ENCODE results near the gene TIMM21.

TIMM21 gene

DNA sequence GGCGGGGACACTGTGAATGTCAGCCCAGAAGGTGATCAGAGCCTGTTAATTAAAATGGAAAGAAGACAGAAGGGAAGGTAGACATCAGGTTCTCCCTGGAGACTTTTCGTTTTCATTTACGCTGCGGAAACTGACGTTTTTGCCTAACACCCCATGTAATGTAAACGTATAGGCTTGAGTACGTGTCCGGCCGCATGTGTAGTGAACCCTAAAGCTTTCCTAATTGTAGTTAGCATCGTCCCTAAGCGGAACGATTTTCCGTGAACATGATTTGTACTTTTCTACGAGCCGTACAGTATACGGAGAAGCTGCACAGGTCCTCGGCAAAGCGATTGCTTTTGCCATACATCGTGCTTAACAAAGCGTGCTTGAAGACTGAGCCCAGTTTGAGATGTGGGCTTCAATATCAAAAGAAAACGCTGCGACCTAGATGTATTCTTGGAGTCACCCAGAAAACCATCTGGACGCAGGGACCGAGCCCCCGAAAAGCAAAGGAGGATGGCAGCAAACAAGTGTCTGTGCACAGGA, 284 bp downstream of the TIMM21 start:
- DNase-seq, result no peak

DNA sequence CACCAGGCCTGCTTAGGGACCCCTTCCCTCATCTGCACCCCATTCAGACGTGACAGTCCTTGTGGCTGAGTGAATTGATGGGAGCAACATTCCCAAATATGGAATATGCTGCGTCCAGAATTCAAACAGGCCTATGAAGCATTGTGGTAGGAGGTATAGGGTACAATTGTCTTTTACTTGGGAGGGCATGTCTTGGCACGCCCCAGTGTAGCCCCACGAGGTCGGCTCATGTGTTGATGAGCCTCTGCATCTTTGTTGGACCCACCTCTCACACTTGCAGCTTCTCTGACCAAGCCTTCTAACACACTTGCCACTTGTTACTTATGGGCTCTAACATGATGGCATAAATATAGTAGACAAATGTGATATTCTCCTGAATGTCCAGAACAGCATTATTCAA, 1.6 kb downstream of the TIMM21 start:
- no peak for DNase-seq

DNA sequence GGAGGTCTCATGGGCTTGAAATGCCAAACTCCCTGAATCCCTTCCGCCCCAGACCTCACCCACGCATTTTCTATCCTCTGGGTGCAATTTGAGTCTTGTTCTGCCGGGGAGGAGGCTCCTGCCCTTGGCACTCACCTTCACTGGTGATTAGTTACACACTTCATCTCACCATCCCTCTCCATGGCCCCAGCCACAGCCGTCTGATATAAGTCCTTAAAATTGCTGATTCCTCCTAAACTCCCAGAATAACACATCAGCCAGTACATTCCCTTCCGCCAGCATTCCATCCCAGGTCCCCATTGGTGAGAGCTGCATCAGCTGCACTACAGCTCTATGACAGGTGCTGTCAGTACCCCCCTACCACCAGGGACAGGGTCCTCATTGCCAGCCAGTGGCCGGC, 3.9 kb downstream of the TIMM21 start:
- no peak for DNase-seq

DNA sequence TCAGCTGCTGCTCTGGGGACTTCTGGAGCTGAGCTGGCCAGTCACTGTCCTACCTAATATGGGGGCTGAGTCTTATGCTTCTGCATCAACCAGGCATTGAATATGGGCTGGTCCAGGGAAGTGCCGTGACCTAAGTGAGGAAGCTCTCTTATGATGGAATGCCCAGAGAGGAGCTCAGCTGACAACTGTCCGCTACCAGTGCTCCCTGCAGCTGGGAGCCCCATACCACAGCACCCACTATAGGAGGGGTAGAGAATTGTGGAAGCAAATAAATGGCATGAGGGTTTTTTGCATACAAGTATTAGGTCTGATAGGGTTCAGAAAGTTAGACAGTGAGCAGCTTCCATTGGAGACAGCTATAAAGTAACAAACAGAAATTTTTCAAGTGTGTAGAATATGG, 4.5 kb downstream of the TIMM21 start:
- DNase-seq, result no peak

DNA sequence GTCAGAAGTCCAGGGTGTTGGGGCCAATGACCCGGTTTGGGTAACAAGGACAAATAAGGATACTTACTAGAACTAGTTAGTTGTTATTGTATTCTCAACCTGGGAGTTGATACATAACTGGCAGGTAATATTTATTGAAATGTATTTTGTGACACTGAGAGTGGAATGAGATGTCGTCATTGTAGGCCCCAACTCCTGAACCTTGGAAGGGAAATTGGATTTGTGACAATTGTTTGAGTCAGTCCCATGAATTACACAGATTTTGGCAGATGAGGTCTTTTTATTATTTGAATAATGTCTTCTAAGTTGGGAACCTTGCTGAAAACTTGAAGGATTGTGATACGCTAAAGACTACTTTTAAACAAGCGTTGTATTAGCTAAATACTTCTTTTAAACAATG, 5.1 kb downstream of the TIMM21 start:
- DNase-seq, result no peak

DNA sequence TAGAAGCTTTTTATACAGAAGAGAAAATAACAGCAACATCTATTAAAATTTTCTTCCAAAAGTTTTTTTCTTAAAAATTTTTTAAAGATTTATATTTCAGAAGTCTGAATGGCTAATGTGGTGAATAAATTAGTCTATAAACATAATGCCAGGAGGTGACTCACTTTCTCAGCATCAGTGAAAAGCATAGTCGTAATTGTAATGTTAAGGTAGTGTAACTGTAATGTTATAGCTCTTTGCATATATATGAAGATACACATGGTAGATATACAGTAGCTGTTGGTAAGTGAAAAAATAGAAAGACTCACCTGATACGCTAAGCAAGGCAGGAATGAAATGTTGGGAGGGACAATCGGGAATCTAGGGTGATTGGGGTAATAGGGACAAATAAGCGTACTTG, 5.5 kb downstream of the TIMM21 start:
- no peak for DNase-seq

DNA sequence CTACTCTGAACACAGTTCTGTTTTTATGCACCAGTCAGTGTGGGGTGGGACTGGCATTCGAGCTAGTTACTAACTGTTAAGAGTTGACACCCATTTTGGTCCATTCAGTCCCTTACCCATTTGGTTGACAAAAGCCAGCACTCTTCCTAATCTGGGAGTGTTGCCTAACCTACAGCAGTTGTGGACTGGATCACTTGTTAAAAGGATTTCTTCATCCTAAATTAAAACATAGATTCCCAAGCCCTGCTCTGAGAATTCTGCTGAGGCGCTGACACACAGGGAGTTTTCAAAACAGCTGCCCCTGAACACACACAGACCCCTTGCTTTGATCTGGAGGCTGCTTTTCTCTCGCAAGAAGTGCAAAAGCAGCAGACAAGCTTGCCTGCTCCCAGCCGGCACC, 6.4 kb downstream of the TIMM21 start:
- DNase-seq, result no peak

DNA sequence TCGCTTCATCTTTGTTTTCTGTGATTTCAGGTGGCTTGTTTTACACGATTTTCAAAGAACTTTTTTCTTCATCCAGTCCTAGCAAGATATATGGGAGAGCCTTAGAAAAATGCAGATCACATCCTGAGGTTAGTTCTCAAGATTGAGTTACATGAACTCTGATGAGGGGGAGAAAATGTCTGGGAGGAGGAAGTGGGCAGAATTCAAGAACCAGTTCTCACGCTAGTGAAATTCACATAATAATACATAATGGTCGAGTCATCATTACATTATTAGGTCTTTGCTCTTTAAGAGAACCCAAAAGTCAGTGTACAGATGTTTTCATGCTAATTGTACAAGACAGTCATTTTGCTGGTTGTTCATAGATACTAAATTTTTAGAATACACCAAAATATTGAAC, 7.0 kb downstream of the TIMM21 start:
- no peak for DNase-seq

DNA sequence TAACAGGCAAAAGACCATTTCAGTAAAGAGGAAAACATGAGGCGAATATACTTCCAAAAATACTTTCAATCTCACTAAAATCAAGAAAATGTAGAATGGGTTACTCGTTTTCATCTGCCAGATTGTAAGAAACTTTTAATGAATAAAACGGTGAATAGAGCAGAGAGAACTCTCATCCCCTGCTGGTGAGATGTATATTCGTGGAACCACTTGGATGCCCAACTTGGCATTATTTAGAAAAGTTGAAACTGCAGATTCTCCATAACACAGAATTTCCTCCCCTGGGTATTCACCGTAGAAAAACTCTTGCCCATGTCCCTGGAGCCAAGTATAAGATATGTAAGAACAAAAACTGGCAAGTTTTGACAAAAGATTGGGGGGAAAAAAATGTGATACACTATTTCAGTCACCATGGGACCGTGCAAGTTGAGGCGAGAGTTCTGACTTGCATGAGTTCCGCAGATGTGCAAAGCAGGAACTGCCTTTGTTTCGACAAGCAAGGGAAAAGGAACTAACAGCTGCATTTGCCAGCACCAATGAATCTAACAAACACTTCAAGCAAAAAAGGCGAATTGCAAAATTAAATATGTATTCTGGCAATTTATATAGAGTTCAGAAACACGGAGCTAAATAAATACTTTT, 14.8 kb downstream of the TIMM21 start:
- no peak for DNase-seq

DNA sequence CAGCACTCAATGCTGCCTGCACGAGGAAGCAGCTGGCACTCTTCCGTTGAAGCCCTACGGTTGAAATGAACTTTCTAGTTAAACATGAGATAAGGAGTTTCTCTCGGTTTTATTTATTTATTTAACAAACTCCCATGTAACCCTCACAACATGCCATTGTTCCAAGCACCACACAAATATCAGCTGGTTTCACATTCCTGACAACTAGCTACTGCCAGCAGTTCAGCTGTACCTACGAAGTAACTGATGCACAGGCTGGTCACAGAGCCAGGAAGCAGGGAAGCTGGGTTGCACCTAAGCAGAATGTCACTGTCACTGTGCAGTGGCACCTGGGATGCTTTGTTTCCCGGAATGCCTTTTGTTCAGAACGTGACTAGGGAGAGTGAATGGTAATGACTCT, 18.1 kb downstream of the TIMM21 start:
- DNase-seq, result no peak

DNA sequence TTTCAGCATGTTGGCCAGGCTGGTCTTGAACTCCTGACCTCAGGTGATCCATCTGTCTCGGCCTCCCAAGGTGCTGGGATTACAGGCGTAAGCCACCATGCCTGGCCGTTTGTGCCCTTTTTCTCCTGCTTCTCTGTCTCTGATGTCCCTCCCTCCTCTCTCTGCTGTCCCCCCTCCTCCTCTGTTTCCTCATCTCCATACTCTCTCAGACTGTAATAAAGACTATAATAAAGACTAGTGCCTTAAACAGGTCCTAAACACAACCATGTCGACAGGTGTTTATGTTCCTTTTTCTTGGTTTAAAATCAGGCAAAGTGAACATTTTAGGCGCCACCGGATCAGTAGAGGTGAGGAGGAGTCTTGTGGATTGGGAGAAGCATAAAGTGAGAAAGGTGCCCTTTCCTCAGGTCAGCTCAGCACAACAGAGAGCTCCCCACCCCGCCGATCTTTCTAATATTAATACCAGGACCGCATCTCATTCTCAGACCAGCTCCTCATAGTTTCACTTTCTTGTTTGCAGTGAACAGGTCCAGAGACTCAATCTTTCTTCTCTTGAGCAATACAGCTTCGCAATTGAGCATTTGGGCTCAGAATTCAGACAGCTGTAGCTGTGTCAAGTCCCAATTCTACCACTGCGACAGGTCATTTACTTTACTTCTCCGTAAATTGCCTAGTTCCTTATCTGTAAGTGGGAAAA, 23.7 kb downstream of the TIMM21 start:
- no peak for DNase-seq

DNA sequence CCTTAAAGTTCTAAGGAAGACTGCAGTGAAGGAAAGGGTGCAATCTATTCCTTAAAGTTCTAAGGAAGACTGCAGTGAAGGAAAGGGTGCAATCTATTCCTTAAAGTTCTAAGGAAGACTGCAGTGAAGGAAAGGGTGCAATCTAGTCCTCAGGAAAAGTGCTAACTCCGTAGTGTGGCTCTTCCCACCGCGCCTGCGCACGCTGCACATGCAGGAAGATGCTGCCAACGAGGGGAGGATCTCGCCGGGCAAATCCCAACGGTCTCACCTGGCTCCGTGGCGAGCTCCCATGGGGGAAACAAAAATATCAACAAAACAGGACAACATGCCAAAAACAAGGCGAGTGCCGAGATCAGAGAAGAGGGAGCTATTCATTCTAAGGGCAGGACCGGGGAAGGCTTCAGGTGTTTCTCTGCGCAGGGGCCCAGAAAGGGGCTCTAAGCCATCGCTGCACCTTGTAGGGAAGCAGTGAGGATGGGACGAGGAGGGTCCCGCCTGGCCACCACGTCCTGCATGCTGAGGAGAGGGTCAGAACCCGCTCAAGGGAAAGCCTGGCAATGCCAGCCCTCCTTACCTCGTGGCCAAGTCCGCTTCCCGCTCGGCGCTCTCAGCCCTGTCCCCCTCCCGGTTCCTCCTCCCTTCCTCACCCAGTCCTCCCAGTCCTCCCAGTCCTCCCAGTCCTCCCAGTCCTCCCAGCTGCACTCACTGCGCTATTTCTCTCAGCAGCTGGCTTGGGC, 24.5 kb downstream of the TIMM21 start:
- no peak for DNase-seq

DNA sequence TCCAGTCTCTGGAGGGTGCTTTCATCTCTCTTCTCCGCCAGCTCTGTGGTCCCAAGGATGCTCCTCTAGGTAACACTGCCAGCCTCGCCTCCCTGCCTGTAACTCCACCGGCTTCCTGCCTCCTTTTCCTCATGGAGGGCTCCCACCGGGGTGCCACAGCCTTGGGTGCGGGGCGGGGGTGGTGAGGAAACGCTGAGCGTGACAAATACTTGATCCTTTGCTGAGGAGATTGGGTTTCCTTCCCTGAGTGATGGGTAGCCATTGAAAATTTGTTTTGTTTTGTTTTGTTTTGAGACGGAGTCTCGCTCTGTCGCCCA, 25.1 kb downstream of the TIMM21 start:
- DNase-seq, result no peak

DNA sequence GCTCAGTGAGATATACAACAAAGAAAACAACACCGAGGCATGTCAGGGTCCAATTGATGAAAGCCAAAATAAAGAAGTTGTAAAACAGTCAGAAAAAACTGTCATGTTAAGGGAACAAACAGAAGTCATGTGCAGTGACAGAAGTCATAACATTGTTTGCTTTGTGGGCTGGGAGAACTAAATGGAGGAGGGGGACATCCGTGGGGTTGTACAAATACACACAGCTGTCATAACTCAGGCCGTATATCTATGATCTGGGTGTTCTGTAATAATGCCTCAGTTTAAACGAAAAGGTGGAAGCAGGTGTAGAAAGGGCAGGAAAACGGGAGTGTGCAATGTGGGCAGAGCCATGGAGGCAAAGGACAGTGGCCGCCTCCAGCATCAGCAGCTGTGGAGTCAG, 27.3 kb downstream of the TIMM21 start:
- DNase-seq, result no peak

DNA sequence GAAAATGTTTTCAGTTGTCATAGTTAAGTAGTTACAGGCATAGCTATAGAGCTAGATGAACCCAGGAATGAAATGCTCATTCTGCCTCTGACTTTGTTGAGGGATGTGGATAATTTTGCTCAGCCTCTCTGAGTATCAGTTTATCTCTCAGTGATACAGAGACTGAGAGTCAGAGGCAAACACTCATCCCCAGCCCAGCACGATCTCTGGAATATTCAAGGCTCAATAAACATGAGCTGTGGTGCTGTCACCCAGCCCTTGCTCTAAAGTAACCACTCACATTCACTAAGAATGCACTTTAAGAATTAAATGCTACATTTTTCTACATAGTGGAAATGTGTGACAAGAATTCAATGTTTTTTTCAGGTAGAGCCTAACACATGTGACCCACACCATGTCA, 30.6 kb downstream of the TIMM21 start:
- DNase-seq, result no peak

DNA sequence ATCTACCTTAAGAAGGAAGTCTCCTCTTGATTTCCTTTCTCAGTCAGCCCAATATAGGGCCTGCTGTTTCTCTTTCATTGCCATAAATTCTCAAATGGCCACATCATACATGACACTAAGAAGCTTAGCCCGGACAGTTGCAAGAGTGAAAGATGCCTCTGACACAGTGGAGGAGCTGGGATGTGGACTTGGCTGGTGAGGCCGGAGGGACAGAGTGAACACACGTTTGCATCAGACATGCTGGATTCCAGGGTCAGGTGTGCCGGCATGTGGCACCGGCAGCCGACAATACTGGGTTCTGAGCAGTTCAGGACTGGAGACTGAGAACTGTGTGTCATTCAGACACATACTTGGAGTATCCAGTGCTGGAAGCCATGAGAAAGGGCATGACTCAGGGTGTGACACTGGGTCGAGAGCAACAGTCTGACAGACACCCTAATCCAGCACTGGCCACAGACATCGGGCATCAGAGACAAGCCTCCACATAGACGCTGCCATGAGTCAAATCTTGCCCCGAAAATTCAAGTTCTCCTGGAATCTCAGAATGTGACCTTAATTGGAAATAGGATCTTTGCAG, 31.4 kb downstream of the TIMM21 start:
- DNase-seq, result no peak

DNA sequence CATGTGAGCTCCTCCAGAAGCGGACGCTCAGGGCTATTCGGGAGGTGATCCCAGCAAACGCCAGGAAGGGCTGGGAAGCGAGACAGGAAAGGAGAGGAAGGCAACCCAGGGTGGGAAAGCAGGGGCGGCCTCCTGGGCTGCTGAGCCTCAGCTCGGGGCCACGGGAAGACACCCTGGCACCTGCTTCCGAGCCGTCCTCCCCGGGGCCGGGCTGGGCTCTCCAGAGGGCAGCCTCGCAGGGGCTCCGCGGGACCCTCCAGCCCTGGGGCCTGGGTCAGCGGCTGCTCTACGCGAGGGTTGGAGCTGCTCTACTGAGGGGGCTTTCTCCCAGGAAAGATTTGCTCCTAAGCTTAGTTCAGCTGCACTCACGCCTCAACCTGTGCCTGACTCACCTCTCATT, 34.0 kb downstream of the TIMM21 start:
- no peak for DNase-seq

DNA sequence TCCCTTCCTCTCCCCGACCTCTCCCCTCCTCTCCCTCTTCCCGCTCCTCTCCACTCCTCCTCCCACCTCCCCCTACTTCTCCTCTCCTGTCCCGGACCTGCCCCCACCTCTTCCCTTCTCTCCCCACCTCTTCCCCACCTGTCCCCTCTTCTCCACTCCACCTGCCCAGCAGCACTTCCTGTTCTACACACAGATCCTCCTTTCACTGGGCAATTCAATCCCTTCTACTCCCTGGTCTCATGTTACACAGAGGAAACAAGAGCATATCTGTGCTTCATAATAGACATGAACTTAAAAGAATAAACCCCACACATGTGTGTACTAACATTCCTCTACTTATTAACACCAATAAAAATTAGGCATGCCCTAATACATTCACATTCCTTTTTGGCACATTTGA, 34.8 kb downstream of the TIMM21 start:
- DNase-seq, result no peak

DNA sequence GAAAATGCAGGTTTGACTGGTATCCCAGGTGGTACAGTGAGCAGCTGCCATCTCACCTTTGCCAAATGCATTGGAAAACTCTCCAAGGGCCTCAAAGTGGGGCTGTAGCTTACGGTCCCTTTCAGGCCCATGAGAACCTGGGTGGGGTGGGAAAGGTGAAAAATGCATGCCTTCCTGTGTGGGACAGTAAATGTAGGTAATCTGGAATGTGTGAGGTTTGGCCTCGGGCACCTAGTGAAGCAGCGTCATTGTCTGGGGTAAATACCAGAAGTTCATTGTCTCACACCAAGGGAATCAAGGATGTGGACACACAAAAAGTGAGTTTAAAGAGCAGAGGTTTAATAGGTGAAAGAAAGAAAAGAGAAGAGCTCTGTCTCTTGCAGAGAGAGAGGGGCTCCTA, 36.6 kb downstream of the TIMM21 start:
- no peak for DNase-seq

DNA sequence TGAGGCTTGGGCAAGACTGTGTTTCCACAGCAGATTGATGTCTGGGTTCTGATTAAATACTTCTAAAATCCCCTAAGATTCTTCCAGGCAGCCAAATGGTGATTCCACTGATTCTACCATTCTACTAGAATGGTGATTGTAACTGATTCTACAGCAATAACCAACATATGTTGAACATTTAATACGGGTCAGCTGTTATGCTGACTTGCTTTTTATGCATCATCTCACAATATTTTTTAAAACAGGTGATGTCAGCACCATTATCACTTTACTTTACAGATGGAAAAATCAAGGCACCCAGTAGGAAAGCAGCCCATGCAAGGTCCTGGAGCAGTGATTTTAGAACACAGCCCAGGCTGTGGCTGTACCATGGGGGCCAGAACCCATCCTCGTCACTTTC, 37.5 kb downstream of the TIMM21 start:
- no peak for DNase-seq

DNA sequence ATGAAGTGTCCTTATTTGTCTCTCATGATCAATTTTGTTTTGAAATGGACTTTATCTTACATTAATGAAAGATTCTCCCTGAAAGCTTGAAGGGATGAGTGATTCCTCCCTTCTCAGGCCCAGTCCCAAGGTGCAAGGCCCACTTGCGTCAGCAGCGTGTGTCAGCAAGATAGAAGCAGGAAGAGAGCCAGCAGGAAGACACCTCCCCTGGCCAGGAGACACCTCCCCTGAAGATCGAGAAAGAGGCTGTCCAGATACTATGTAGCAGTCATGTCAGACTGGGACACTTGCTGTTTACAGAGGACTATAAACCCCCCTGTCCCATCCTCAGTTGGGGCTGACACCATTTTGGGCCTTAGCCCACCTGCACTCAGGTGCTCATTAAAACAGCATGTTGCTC, 38.3 kb downstream of the TIMM21 start:
- DNase-seq, result no peak

DNA sequence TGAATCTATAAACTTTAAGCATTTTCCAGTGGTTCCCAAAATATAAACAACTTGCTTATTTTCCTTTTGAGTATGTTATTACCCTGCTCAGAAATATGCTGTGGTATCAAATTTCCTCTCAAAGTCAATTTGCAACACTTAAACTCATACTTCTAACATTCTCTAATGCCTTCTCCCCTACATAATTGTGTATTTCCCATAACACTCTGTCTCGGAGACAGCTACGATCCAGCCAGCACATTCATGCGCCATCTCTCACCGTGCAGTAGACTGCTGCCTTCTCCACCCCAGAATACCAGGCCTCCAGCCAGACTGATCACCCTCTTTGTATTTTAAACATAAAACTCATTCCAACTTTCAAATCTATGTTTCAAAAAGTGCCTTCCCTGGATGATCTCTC, 41.8 kb downstream of the TIMM21 start:
- DNase-seq, result no peak

DNA sequence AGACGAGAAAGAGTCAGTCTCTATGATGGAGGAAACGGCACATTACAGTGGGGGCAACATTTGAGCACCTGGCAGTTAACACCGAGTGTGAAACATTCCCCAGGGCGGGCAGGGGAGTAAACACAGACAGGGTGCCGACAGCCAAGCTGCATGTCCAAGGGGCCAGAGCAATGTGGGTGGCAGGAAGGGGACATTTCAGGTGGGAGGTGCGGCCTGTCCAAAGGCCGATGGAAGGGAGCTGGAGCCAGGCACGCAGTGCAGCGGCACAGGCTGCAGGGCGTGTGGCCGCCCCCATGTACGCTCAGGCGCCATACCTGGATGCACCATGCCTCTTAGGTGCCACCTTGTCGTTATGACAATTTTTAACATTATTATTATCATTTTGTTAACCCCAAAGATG, 43.3 kb downstream of the TIMM21 start:
- no peak for DNase-seq

DNA sequence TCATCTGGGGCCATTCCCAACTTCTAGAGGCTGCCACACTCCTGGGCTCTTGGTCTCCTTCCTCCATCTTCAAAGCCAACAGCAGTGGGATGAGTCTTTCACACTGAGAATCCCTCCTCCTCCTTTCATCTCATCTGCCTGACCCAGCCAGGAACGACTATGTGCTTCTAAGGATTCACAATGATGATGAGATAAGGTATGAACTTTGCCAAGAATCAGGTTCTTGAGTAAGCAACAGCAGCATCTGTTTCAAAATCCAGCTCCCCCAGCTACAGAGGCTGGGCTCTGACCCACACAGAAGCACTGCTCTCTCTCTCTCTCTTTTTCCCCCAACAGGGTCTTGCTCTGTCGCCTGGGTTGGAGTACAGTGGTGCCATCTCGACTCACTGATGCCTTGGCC, 46.4 kb downstream of the TIMM21 start:
- no peak for DNase-seq
